IPS-15b (cell line): Measurements from ENCODE around the gene LIX1.
"Not testable (repeated sequence)": the region's sequence is repeated elsewhere in the genome, so short reads cannot be mapped to it uniquely, and the experiment has no call there.

Experiments
- H3K27me3 ChIP-seq: one replicate; pipeline ENCODE4 v1.6.1; 2013; ENCODE audit warnings: low read length; ENCODE audit not compliant: control insufficient read depth, insufficient read depth
- H3K36me3 ChIP-seq: one replicate; pipeline ENCODE4 v1.6.1; 2013; ENCODE audit warnings: low read length; ENCODE audit not compliant: control insufficient read depth, insufficient read depth
- H3K4me1 ChIP-seq: one replicate; pipeline ENCODE4 v1.6.1; 2013; ENCODE audit warnings: mild to moderate bottlenecking, low read length; ENCODE audit not compliant: control insufficient read depth, insufficient read depth
- H3K4me3 ChIP-seq: one replicate; pipeline ENCODE4 v1.5.1; 2013; ENCODE audit warnings: low read depth, low read length
- H3K9ac ChIP-seq: one replicate; pipeline ENCODE4 v1.6.1; 2013; ENCODE audit warnings: low read depth, mild to moderate bottlenecking, low read length
- H3K9me3 ChIP-seq: one replicate; pipeline ENCODE4 v1.6.1; 2013; ENCODE audit warnings: mild to moderate bottlenecking, low read length; ENCODE audit not compliant: control insufficient read depth, insufficient read depth

The LIX1 gene

DNA sequence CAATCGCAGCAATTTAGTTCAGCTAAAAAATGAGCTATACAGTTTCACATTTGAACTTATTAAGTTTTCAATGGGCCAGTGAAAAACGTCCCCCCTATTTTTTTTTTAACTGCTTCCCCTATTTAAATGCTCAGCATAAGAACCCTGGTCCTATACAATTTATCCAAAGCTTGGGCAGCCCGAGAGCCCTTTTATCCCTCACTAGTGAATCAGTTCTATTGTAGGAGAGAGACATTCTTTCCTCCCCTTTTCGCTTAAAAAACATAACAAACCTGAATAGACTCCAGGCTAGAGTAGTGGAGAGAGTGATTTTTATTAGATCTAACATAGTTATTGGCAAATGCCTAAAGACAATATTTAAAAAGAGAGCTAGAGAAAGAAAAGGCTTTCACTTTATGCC is 1.4 kb downstream of the LIX1 start:
- Histone ChIP-seq H3K9me3 (no peaks in the 10 kb centered on the region), H3K4me3 (no peak overlapping the region), H3K9ac (no peak overlapping the region), H3K4me1 (peaks cover 11% of the 10 kb centered on the region), H3K36me3 (no peaks in the 10 kb centered on the region), H3K27me3 (no peaks in the 10 kb centered on the region)

DNA sequence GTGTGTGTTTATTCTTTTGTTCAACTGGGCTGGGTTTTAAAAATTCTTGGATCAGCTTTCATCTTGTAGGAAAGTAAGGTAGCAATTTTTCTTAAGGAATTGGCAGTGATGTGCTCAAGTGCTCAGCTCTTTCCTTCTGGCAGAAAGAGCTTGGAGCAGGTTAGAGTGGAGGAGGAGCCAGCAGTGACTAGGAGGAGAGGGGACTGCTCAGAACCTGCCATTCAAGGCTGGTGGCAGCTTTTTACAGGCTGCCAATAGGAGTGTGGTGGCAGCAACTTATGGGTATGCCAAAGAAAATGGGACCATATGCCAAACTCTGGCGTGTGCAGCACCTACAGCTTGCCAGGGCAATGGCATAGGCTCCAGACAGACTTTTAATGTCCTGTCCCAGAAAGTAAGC is 2.2 kb downstream of the LIX1 start:
- H3K9ac ChIP-seq, H3K36me3 ChIP-seq, H3K27me3 ChIP-seq, H3K4me3 ChIP-seq, H3K9me3 ChIP-seq: not testable (repeated sequence)
- H3K4me1 ChIP-seq, result peaks cover 15% of the 10 kb centered on the region

DNA sequence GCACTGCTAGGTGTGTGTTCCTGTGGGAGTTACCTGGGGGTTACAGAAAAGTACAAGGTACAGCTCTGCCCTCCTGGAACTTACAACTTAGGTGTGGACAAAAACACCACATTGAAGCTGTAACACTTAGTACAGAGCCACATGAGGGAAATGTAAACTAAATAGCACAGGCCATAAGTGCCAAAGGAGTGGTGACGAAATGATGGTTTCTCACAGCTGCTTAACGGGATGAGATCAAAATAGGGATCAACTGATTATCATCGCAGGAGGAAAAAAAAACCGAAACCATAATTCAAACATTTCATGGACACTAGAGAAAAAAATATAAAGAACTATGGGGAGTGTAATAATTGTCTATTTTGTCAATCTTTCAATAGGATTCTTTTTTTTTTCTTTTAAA is 5.9 kb downstream of the LIX1 start:
- Histone ChIP-seq H3K27me3 (no peaks in the 10 kb centered on the region), H3K9me3 (no peaks in the 10 kb centered on the region), H3K4me1 (peaks cover 15% of the 10 kb centered on the region), H3K9ac (no peak overlapping the region), H3K36me3 (no peaks in the 10 kb centered on the region), H3K4me3 (no peak overlapping the region)

DNA sequence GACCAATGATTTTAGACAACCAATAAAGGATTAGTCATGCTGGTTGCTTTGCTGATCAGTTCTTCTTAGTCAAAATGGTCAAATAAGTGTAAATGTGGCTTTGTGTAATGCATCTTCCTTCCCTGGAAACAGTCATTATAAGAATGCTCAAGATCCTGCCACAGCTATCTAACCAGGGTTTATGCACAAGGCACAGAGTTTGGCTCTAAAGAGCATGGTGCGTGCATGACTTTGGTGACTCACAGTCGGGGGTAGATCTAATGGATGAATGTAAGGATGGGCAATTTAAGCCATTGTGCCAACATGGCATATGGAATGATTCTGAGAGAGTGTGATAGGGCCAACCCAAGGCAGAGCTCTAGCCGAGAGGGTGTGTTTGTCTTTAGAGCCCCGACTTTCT is 6.5 kb downstream of the LIX1 start:
- H3K4me3 ChIP-seq, result no peak overlapping the region
- H3K4me1 ChIP-seq, result peaks cover 11% of the 10 kb centered on the region
- H3K9me3 ChIP-seq, result no peaks in the 10 kb centered on the region
- no peaks in the 10 kb centered on the region for H3K36me3 ChIP-seq
- H3K9ac ChIP-seq, result no peak overlapping the region
- H3K27me3 ChIP-seq, result no peaks in the 10 kb centered on the region

DNA sequence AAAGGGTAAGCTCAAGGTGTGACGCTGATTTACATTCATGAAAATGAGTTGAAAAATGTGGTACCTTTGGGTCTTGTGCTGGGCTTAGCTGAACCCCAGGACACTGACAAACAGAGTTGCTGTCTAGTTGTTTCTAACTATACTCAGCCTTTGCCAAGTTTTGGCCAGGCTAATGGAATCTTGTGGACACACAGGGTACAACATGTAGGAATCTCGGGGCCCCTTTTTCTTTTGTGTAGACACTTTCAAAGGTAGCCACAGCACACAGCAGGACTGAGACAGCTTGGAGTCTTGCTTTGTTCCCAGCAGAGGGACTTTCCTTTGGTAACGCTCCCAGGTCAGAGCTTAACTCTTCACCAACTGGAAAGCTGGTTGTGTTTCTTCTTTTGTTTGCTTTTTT is 7.8 kb downstream of the LIX1 start:
- Histone ChIP-seq H3K4me1 (peaks cover 11% of the 10 kb centered on the region), H3K9ac (no peak overlapping the region), H3K9me3 (no peaks in the 10 kb centered on the region), H3K27me3 (no peaks in the 10 kb centered on the region), H3K36me3 (no peaks in the 10 kb centered on the region), H3K4me3 (no peak overlapping the region)

DNA sequence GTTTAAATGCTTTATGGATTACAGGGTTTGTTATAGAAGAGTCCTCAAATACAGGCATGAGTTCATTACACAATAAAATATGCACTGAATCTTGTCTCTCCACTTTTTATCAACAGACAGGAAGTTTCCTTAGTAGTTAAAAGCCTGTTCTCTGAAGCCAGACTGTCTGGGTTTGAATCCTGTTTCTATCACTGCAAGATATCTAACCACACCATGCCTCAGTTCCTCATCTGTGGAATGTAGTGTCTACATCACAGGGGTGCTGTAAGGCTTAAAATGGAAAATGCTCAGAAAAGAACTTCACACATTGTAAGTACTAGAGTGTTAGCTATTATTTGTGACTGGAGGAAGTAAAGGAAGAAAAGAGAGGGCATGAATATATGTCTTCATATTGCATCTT is 9.3 kb downstream of the LIX1 start:
- H3K27me3 ChIP-seq, result no peaks in the 10 kb centered on the region
- H3K9ac ChIP-seq, result no peak overlapping the region

DNA sequence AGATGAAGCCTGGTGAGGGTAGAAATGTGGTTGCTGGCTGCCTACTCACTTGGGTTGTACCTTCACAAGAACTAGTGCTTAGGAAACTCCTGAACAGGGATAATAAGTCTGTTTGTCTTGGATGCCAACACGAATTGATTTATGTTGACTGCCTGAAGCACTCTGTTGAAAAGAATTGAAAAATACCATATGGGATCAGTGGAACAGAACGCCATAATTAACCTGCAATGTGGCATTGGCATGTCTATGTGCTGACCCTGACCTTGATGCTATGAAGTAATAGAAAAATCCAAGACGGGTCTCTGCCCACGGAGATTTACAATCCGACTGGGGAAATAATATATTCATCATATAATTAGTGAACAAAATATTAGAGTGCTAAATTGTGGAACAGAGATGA is 10.5 kb downstream of the LIX1 start:
- no peak overlapping the region for H3K9ac ChIP-seq

More for the DNA sequence above, 9.3 kb downstream of the LIX1 start:
- H3K4me1 ChIP-seq, result peaks cover 11% of the 10 kb centered on the region
- H3K9me3 ChIP-seq, result no peaks in the 10 kb centered on the region
- no peaks in the 10 kb centered on the region for H3K36me3 ChIP-seq
- H3K4me3 ChIP-seq, result no peak overlapping the region

DNA sequence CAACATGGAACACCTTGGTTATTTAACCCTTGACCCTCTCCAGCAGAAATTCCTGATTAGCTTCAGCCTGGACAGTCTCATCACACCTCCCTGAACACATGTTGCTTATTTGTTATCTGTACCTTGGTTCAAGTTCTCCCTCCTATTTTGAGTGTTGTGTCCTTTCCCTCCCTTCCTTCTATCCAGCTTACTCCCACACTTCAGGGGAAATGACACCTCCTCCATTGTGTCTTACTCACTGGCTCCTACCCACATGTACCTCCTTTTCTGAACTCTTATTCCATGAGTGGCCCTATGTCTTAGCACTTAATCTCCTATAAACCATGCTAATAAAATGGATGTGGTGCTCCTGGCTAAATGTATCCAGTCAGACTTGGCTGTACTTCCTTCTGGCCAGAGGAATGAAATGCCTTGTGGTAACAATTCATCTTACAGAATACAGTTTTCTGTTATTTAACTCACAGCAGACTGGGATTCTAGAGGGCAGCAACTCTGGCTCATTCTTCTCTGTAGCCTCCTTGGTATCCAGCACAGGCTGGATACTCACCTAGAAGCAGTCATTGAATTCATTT is 11.2 kb downstream of the LIX1 start:
- Histone ChIP-seq H3K4me3 (no peak overlapping the region), H3K9me3 (no peaks in the 10 kb centered on the region), H3K9ac (no peak overlapping the region), H3K4me1 (peaks cover 11% of the 10 kb centered on the region), H3K27me3 (no peaks in the 10 kb centered on the region), H3K36me3 (no peaks in the 10 kb centered on the region)

More for the DNA sequence above, 10.5 kb downstream of the LIX1 start:
- Histone ChIP-seq H3K4me3 (no peak overlapping the region), H3K4me1 (peaks cover 11% of the 10 kb centered on the region), H3K36me3 (no peaks in the 10 kb centered on the region), H3K9me3 (no peaks in the 10 kb centered on the region), H3K27me3 (no peaks in the 10 kb centered on the region)

DNA sequence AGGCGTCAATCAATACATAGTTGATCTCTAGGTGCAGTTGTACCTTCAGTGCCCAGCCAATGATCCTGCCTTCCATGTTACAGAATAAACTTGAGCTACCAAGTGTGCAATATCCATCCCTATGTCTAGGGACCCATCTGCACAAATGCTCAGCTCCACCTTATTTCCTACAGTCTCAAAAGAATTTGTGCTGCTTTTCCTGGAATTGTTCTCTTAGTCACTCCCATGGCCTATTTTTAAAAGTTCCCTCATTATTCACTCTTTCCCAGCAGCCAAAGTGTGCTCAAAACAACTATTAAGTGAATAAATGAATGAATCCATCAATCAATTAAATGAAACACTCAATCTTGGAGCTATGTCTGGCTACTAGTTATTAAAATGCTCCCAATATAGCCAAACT is 14.7 kb downstream of the LIX1 start:
- Histone ChIP-seq H3K27me3 (no peaks in the 10 kb centered on the region), H3K9me3 (no peaks in the 10 kb centered on the region), H3K36me3 (no peaks in the 10 kb centered on the region), H3K4me1 (peaks cover 2% of the 10 kb centered on the region), H3K9ac (no peak overlapping the region), H3K4me3 (no peak overlapping the region)

DNA sequence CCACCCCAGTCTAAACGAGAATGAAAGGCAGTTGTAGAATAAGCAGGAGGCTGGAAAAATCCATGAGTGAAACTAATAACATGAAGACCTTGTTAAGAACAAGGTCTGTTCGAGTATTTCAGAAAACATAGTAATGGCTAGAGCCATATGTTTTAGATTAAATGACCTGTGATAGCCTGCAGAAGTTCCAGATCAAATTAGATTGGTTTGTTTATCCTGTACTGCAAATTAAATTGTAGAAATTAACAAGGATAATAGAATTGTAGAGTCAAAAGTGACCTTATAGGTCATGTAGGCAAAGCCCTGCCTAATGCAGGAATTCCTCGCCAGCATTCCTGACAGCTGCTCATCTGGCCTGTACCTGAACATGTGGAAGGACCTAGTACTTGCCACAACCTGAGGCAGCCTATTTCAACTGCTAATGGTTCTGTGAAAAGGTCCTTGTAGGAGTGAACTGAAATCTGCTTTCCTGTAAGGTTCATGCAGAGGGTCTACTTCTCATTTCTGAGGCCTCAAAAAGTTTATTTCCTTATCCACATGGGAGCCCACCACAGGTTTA is 17.2 kb downstream of the LIX1 start:
- Histone ChIP-seq H3K4me1 (peaks cover 2% of the 10 kb centered on the region), H3K36me3 (no peaks in the 10 kb centered on the region), H3K27me3 (no peaks in the 10 kb centered on the region), H3K4me3 (no peak overlapping the region), H3K9ac (no peak overlapping the region), H3K9me3 (no peaks in the 10 kb centered on the region)

DNA sequence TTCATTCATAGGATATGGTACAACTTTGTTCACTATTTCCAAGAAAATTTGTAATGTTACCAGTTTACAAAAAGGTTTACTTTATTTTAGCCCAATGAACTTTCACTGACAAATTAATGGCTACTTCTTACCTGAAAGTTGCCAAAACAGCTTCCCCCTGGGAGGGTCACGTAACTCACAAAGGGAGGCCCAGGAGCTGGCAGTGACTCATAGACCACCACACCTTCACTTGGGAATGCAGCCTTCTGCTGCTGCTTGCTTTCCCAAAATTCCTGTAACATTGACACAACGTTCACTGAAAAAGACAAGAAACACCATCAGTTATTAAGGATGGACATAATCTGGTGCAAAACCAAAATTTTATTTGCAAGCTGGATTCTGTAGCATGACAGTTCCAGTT is 18.1 kb downstream of the LIX1 start:
- no peak overlapping the region for H3K9ac ChIP-seq
- no peaks in the 10 kb centered on the region for H3K36me3 ChIP-seq
- H3K4me1 ChIP-seq, result peaks cover 2% of the 10 kb centered on the region
- H3K27me3 ChIP-seq, result no peaks in the 10 kb centered on the region
- no peak overlapping the region for H3K4me3 ChIP-seq
- H3K9me3 ChIP-seq, result no peaks in the 10 kb centered on the region

DNA sequence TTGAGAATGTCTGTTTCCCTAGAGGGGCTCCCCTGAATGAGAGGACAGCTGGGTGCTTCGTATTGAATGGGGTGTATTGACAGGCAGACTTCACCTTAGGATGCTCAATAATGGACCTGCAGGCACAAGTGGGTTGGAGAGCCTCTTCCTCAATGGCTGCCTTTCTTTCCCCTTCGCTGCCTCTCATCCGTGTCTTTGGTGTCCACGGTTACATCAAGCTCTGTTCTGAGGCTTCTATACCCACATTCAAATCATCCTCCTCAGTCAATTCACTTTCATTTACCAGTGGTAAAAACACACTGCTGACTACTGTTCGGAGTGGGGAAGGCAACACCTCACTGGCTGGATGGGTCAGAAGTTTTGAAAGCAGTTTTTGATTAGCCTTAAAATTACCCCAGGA is 20.6 kb downstream of the LIX1 start:
- no peak overlapping the region for H3K4me3 ChIP-seq
- no peaks in the 10 kb centered on the region for H3K27me3 ChIP-seq
- H3K36me3 ChIP-seq, result no peaks in the 10 kb centered on the region
- peaks cover 2% of the 10 kb centered on the region for H3K4me1 ChIP-seq
- H3K9me3 ChIP-seq, result no peaks in the 10 kb centered on the region
- H3K9ac ChIP-seq, result no peak overlapping the region
